Activated naive CD8-positive, alpha-beta T cell treated with anti-CD3 and anti-CD28 coated beads, Interleukin-2, amount 50 U/mL, for 16 hours (primary cell): Measurements from ENCODE around the gene NFE2L2.
A peak's percentile ranks its signal among the peaks of the same experiment; 100 is the strongest.
"Not testable (repeated sequence)": the region's sequence is repeated elsewhere in the genome, so short reads cannot be mapped to it uniquely, and the experiment has no call there.

Experiments
- DNase-seq: peaks from one replicate; pipeline ENCODE4 v3.0.0-alpha.2; 2020; ENCODE audit warnings: low read depth, low spot score

The NFE2L2 gene

GRCh38 chr2:177281400-177282180 lies 17.1 kb upstream of the NFE2L2 start:
- no peak for DNase-seq

DNA sequence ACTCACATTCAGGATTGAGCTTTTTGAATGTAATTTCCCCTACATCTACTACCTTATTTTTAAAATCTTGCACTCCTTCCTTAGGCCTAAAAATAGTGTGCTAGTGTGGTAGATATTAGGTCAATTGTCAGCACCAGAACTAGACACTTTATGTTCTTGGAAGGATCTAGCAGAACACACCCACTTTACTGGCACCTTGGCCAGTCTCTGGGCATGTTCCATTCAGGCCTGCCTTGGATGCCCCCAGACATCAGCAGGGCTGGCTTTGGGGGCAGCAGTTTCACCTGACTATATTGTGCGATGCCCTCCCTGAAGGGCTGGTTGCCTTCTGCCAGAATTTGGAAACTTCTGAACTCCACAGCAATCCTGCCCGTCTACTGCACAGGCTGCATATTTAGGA lies 15.3 kb upstream of the NFE2L2 start:
- DNase-seq, result no peak

DNA sequence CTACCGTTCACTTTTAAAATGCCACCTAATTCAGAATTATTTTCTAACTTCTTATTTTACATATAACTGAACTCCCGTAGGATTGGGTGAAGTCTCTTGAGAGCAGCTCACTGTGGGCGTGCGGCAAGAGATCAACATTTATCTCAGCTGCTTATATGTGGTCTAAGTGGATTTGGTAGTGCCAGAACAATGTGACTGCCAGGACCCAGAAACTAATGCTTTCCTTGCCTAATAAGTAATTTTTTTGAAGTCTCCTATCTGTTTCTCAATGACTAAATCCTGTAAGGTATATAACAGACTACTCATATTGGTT lies 11.2 kb upstream of the NFE2L2 start:
- no peak for DNase-seq

DNA sequence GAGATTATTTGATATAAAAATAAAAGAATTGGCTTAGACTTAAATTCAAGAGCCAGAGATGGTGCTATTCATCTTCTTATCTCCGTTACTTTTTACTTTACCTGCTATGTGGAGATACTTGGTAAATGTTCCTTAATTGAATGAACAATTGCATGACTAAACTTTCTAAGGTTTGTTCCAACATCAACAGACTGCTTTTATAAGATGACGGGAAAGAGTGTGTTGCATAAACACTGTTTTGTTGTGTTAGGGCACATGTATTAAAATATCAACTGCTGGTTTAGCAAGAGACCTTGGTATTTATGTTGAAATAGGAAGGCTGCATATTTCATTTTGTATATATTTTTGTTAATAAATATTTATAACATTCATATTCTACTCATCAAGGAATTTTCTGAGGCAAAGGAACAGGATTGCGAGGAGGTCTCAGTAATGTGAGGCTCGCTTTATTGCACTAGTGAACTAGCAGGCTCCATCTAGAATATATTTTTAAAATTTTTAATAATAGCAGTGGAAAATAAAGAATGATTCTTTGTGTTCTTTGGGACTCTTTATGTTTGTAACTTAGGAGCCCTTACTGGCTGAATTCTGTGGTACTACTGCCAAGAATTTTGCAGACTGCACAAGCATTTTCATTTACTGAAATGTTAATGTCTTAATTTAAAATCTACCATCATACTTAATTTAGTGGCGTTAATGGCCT lies 10.7 kb upstream of the NFE2L2 start:
- DNase-seq, result no peak

- no peak for DNase-seq
These were observed 8.9 kb upstream of the NFE2L2 start for GRCh38 chr2:177273408-177273807.

DNA sequence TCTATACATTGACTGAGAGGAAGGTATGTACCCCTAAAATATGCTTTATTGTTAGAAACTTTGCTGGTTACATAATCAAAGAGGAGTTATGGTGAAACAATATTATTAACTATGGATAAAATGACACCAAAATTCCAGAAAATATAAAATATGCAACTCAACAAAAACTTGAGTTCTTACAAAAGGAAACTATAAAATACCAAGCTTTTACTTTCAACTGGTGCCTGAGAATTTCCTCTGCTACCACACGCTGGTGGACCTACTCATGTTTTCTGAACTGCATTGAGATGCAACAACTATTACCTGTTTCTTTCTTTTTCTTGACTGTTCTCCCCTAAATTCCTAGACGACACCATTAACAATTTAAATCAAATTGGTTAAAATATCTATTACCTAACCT lies 8.2 kb upstream of the NFE2L2 start:
- DNase-seq, result no peak

DNA sequence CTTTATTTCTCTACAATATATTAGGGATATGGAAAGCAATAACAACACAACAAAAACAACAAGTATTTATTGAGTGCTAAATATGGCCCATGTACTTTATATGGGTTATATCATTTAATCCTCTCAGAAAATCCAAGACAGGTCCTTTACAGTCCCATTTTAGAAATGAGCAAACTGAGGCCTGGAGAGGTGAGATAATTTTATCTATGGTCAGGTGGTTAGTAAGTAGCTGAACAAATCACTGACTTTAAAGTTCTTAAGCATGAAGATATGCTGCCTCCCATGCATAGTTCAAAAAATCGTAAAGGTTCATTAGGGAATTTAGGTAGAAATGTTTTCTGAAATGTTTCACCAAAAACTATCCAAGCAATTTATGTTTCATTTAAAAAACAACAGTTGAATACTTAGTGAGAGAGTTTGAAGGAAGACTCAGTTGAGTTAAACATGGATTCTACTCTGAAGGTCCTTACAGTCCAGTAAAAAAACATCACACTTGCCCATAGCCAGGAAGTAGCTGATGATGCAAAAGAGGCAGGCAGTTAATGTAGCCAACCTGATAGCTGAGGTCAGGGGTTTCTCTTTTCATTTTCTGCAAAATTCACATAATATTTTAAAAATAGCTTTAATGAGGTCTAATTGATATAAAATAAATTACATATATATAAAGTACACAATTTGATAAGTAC lies 7.6 kb upstream of the NFE2L2 start:
- DNase-seq, result no peak

DNA sequence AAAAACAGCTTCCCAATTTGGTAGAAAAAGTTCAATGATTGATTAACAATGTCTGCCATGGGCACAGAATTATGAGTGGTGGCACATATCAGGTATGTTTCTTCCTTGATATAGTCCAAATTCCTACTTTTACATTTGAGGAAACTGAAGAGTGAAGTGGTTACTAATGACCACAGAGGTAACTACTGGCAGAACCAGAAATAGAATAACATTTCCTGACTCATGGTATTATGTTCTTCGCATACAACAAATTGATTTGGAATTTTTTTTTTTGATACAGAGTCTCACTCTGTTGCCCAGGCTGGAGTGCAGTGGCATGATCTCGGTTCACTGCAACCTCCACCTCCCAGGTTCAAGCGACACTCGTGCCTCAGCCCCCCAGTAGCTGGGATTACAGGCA lies 6.0 kb upstream of the NFE2L2 start:
- no peak for DNase-seq

DNA sequence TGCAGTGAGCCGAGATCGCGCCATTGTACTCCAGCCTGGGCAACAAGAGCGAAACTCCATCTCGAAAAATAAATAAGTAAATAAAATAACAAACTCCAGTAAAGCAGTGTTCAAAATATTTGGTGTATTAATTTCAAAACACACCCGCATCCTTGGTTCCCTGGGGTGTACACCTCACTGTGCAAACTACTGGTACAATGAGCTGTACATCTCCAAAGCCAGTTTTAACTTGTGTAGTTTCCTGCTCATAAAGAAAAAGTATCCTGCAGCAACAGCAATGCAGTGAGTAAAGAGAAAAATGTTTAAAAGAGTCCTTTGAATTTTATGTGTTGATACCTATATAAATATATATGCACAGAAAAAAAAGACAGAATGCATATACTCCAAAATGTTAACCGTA lies 4.4 kb upstream of the NFE2L2 start:
- no peak for DNase-seq

DNA sequence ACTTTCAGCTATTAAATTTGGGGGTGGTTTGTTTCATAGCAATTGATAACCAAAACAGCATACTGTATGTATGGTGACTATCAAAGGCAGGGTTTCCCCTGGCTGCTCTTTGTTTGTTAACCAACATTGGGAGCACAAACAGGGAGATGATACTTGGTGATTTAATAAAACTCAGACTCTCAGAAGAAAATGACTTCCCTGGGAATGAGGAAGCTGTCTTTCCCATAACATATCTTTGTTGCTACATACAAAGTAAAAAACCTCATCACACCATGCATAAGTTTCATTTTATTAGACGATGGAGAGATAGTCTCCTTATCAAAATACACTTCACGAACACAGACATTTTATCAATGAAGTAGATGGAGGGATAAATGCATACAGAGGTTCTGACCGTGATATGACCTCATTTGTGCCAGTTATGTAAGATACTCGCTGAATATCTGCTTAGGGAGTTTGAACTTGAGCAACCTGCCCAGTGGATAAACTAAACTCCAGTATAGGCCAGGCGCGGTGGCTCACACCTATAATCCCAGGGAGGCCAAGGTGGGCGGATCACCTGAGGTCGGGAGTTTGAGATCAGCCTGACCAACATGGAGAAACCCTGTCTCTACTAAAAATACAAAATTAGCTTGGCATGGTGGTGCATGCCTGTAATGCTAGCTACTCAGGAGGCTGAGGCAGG lies 3.8 kb upstream of the NFE2L2 start:
- no peak for DNase-seq

- DNase-seq, result not testable (repeated sequence)
These were observed 2.4 kb upstream of the NFE2L2 start for GRCh38 chr2:177266955-177267354.

DNA sequence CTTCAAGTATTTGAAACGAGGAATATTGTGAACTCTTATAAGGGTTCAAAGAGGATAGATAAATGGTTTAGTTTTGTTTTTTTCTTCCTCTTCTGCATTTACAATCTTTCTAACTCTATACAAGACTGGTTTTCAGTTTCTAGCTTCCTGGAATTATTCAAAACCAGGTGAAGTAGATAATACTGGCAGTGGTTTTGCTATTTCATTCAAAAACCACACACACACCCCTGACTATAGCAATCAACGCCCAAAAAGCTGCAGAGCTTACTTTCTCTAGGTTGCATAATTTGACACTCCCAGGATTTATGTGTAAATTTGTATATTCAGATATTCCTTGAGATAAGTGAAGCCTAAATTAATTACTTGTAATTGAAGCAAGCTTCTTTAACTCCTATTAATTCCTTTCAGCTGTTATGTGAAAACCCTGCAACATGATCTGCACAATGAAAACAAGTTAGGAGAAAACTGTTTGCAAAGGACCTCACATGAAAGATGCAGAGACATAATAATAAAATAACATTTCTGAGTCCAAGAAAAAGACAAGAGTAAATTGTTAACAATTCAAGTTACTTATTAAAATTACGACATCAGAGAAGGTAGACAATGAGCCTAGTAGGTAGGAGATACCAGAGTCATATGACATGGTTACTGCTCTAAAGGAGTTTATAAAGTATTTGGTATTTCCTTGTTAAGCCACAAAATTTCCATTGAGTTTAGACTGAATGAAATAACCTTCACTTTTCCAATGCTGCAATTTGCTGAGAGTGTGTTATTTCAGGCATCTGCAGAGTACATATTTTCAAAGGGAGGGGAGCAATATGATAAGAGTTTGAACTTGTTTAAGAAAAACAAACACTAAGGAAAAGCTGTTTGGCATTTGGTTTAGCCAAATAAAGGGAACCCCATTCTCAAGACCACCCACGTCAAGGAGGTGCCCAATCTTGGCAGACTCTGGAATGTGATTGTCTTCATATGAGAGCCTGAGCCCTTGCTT lies 1.6 kb upstream of the NFE2L2 start:
- no peak for DNase-seq

DNA sequence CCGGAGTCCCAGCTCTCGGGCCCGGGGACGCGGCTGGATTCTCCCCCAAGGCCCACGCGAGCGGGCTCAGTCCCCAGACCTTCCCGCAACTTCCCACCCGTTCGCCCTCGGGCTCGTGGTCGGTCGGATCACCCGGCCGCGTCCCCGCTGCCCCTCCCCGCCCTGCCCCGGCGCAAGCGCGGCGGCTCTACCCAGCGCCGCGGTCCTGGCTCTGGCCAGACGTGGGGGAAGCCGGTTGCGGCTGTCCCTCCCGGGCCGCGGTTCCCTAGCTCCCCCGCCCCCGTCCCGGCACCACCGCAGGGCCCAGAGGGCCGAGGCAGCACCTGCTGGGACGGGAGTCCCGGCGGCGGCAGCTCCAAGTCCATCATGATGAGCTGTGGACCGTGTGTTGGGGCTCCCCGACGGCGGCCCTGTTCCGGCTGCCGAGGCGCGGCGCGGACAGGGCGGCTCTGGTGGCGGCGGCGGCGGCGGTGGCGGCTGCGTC lies 276 bp downstream of the NFE2L2 start:
- no peak for DNase-seq

DNA sequence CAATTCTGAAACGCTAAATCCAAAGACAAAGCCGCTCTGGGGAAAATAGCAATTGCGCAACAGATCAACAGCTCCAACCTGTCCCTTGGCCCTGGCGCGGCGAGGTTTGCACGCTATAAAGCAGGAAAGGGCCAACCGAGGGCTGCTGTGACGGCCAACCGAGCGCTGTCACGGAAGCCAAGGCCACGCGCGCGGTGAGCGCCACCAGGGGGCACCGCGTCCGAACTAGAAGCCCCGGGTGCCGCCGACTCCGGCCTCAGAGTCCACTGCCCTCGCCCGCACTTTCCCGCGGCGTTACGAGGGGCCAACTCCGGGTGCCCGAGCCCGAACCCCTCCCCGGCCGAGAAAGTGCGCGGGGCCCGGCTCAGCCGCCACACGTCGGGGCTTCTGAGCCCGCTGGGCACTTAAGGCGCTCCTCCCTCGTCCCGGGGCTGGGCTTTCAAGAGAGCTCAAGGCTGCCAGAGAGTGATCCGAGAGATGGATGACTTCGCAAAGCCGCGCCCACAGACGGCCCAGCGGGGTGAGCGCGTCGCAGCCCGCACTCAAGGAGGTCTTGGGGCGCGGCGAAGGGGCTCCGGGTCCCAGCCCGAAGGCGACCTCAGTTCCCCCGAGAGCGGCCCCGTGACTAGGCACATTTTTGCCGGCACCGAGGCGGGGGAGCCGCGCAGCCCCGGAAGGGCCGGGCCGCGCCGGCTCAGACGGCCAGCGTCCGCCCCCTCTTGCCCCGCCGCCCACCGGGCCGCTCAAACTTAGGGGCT lies 897 bp downstream of the NFE2L2 start:
- peak; percentile 79 for DNase-seq

DNA sequence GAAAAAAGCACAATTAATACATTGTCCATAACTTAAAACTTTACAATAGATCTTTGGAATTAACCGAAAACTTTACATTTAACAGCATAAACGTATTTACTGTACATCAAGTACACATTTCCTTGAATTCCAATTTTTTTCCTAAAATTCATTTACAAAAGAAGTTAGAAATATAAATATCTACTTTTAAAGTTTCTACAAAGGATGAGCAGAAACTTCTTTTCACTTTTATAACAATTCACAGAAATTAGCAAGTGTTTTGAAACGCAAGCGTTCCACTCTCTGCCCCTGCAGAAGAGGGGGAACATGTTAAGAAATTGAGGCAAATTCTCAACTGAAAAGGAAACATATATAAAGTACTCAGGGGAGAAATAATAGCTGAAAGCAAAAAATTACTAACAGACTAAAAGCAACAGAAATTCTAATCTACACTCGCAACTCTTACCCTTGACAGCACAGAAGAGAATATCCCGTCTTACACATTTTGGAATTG lies 1.5 kb downstream of the NFE2L2 start:
- DNase-seq, result no peak

GRCh38 chr2:177262092-177262491 lies 2.4 kb downstream of the NFE2L2 start:
- no peak for DNase-seq

DNA sequence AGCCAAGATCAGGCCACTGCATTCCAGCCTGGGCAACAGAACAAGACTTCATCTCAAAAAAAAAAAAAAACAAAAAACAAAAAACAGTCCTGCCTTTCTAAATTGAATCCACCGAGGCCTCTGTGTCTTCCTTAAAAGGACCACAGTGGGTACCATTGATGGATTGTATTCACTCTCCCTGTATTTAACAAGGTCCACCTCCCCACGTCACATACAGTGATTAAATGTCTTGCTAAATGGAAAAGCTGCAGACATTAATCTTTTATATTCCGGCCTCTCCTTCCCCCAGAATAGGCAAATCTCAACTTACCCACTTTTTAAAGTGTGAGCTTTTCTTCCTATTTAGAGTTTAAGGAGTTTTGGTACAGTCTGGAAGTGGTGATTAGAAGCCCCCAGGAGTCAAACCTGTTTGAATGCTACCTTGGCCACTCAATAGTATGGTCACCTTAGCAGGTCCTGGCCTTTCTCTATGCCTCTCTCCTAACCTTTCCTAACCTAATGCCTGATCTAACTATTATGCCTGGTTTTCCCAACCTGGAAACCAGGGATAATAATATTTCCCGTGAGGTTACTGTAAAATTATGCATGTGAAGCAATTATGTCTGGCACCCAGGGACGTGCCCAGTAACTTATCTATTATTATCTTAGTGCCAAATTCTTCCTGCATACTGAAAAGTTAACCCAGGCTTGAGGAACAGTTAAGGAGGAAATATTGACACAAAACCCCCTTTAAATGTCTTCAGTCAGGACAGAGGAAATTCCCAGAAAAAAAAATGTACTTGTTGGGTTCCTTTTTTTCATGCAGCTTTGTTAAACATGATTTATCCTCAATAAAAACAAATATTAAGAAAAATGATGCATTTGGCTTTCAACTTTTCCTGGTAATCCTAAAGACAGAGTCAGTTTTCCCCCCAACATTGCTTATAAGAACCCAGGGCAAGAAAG lies 3.1 kb downstream of the NFE2L2 start:
- no peak for DNase-seq

DNA sequence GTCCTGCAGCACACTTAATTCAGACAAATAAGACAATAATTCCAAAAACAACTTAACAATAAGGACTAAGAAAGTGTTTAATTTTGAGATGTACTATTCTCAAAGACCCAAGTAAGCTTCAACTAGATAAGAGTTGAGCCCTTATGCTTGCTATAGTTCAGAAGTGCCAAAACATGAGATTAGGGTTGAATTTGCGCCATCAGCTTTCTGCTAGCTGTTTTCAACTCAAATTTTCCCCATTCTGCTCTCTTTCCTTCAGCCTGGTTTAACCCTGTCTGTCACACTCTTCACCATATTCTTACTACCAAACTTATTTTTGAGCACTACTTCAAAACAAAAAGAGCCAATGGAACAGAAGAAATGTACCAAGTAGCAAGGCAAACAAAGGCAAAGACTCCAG lies 4.1 kb downstream of the NFE2L2 start:
- DNase-seq, result no peak

DNA sequence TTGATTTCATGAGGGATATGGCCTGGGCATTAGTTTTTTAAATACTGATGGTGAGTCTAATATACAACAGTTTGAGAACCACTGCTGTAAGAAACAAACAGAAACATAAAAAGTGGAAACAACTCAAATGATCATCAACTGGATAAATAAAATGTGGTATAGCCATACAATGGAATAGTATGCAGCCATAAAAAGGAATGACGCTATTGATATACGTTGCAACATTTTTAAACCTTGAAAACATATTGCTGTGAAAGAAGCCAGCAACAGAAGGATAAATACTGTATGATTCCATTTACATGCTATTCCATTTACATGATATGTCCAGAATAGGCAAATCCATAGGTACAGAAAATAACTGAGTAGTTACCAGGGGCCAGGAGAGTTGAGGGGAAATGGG lies 6.5 kb downstream of the NFE2L2 start:
- DNase-seq, result no peak
